HG03175 (cell line): ENCODE measurements around the gene SUMO2.

ENCODE experiments used
- ATAC-seq: cut with Tn5 transposase; IDR thresholded peaks from one replicate; pipeline ENCODE4 v1.9.1; 2021; ENCODE audit warnings: mild to moderate bottlenecking, moderate library complexity; ENCODE audit not compliant: unreplicated experiment

The SUMO2 gene

DNA sequence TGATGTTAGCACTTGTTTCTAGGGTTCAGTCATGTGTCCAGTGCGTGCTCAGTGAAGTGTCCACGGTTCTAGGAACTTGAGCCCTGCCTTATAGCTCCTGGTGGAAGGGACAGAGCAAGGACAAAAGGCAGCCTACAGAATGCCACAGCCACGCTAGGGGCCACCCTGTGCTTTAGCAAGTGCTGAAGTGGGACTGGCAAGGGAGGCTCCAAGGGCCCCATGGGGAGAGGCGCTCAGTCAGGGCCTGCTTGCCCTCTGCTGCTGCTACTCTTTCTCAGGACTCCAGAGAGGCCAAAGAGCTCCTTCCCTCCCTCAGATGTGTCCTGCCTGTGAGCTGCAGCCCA, 58.0 kb downstream of the SUMO2 start:
- ATAC-seq = no peak

GRCh38 chr17:75124041-75124818, 58.5 kb downstream of the SUMO2 start:
- no peak for ATAC-seq

GRCh38 chr17:75118307-75118706, 64.5 kb downstream of the SUMO2 start:
- ATAC-seq = no peak

DNA sequence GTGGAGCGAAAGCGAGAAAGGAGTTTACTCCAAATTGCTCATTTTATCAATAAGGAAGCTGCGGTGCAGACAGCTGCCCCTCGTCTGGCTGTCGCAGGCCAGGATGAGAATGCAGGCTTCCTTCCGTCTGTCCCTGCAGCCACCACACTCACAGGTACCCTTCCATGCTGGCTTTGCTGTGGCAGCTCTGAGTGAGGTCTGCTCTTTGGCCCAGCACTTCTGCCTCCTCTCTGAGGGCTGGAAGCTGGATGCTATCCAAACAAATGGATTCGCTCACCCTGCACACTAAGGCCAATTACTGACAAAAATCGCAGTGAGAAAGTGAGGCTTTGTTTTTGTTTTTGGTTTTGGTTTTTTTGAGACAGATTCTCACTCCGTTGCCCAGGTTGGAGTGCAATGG, 66.0 kb downstream of the SUMO2 start:
- ATAC-seq = no peak
